Measurements from ENCODE around the gene FAM9C. TPM values are rescaled to one million over a fixed set of nuclear protein-coding genes. Genes with fewer than 3 reads are reported as not detected.

Gene FAM9C
- polyA plus RNA-seq, 1 donor (not counting 4 experiments of a cell fraction or from before 2014, with no cell fraction given), result not detected

- H3K9me3 ChIP-seq (ENCODE audit: control insufficient read depth, low read depth, low read length), result no peaks in the 10 kb centered on the region
- no peak overlapping the region for H2AFZ ChIP-seq (ENCODE audit: control insufficient read depth, low read length)
- FAIRE-seq (no peak), DNase-seq (ENCODE audit: low read depth, low spot score) (no peak)
- no peaks in the 10 kb centered on the region for H3K36me3 ChIP-seq (ENCODE audit: control insufficient read depth in 2 of 2, extremely low read depth in 1 of 2, insufficient read depth in 2 of 2, low read length in 2 of 2)
- no peak for TF ChIP-seq EZH2 (IDR thresholded peaks at IDR 0.05; ENCODE audit: low read length)
- no peak for TF ChIP-seq CTCF (optimal IDR thresholded peaks at IDR 0.05 in 1 of 3, IDR thresholded peaks at IDR 0.05 in 1 of 3, conservative IDR thresholded peaks at IDR 0.05 in 1 of 3; ENCODE audit: extremely low read depth in 1 of 3, insufficient read depth in 2 of 3, low read length in 3 of 3)
- H3K4me2 ChIP-seq (ENCODE audit: control insufficient read depth, extremely low read depth, insufficient read depth, low read depth, low read length), result no peak overlapping the region
- H3K4me1 ChIP-seq (ENCODE audit: control insufficient read depth, extremely low read depth, insufficient read depth, low read length), result peaks cover 5% of the 10 kb centered on the region
- no peak overlapping the region for H3K9ac ChIP-seq (ENCODE audit: control insufficient read depth, extremely low read depth, insufficient read depth, low read length)
- H3K79me2 ChIP-seq (ENCODE audit: control insufficient read depth, insufficient read depth, low read length), result no peaks in the 10 kb centered on the region
- H3K27me3 ChIP-seq (ENCODE audit: control insufficient read depth, extremely low read depth, insufficient read depth, low read length), result no peaks in the 10 kb centered on the region
- dilution Hi-C loops (cut with MboI; ENCODE audit: extremely low pct_ligation_motif_present, low sequenced_read_pairs), result no loop called here
- no peak overlapping the region for H3K27ac ChIP-seq (ENCODE audit: control insufficient read depth, insufficient read depth, low read length)
- H3K9me1 ChIP-seq (ENCODE audit: control insufficient read depth, extremely low read depth, insufficient read depth, low read length), result no peaks in the 10 kb centered on the region
- no peaks in the 10 kb centered on the region for H4K20me1 ChIP-seq (ENCODE audit: control insufficient read depth, extremely low read depth, insufficient read depth, low read length)
- H3K4me3 ChIP-seq (ENCODE audit: control insufficient read depth in 2 of 3, extremely low read depth in 1 of 3, insufficient read depth in 2 of 3, low read depth in 1 of 3, low read length in 3 of 3), result no peak overlapping the region
Observed at GRCh38 chrX:12996934-12997435, 47.4 kb downstream of the FAM9C start.

- Histone ChIP-seq H3K4me2 (ENCODE audit: control insufficient read depth, extremely low read depth, insufficient read depth, low read depth, low read length) (no peak overlapping the region), H3K4me1 (ENCODE audit: control insufficient read depth, extremely low read depth, insufficient read depth, low read length) (no peaks in the 10 kb centered on the region), H3K27ac (ENCODE audit: control insufficient read depth, insufficient read depth, low read length) (no peak overlapping the region), H3K9me1 (ENCODE audit: control insufficient read depth, extremely low read depth, insufficient read depth, low read length) (no peaks in the 10 kb centered on the region), H3K79me2 (ENCODE audit: control insufficient read depth, insufficient read depth, low read length) (no peaks in the 10 kb centered on the region), H3K27me3 (ENCODE audit: control insufficient read depth, extremely low read depth, insufficient read depth, low read length) (no peaks in the 10 kb centered on the region), H4K20me1 (ENCODE audit: control insufficient read depth, extremely low read depth, insufficient read depth, low read length) (no peaks in the 10 kb centered on the region), H3K9ac (ENCODE audit: control insufficient read depth, extremely low read depth, insufficient read depth, low read length) (no peak overlapping the region), H3K4me3 (ENCODE audit: control insufficient read depth in 2 of 3, extremely low read depth in 1 of 3, insufficient read depth in 2 of 3, low read depth in 1 of 3, low read length in 3 of 3) (no peak overlapping the region), H2AFZ (ENCODE audit: control insufficient read depth, low read length) (no peak overlapping the region), H3K36me3 (ENCODE audit: control insufficient read depth in 2 of 2, extremely low read depth in 1 of 2, insufficient read depth in 2 of 2, low read length in 2 of 2) (no peaks in the 10 kb centered on the region), H3K9me3 (ENCODE audit: control insufficient read depth, low read depth, low read length) (no peaks in the 10 kb centered on the region)
- dilution Hi-C loops (cut with MboI; ENCODE audit: extremely low pct_ligation_motif_present, low sequenced_read_pairs), result no loop called here
- no peak for DNase-seq (ENCODE audit: low read depth, low spot score)
- no peak for FAIRE-seq
- no peak for TF ChIP-seq CTCF (optimal IDR thresholded peaks at IDR 0.05 in 1 of 3, IDR thresholded peaks at IDR 0.05 in 1 of 3, conservative IDR thresholded peaks at IDR 0.05 in 1 of 3; ENCODE audit: extremely low read depth in 1 of 3, insufficient read depth in 2 of 3, low read length in 3 of 3)
- TF ChIP-seq EZH2 (IDR thresholded peaks at IDR 0.05; ENCODE audit: low read length), result no peak
Observed at GRCh38 chrX:12994321-12994720, 50.1 kb downstream of the FAM9C start.
